SK-N-MC (cell line): ENCODE results near the gene KIAA0040.

ENCODE experiments used
- DNase-seq: peaks from one replicate; pipeline ENCODE4 v3.0.0-alpha.2; 2011; ENCODE audit warnings: low read depth, low spot score
- H3K27ac ChIP-seq: fragments of 200-600 bp; sonication (generic); 2 replicates; pipeline ENCODE4 v1.5.1; 2016; ENCODE audit warnings: mixed run types
- H3K36me3 ChIP-seq: fragments of 200-600 bp; sonication (generic); 2 replicates; pipeline ENCODE4 v1.6.1; 2017; ENCODE audit warnings: antibody characterized with exemption, low read length, mixed read lengths; ENCODE audit not compliant: insufficient read depth
- H3K4me3 ChIP-seq: fragments of 200-600 bp; sonication (generic); 2 replicates; pipeline ENCODE4 v1.5.1; 2016
- H3K9ac ChIP-seq: fragments of 200-600 bp; sonication (generic); 2 replicates; pipeline ENCODE4 v1.8.0; 2017; ENCODE audit warnings: mixed run types, mixed read lengths; ENCODE audit not compliant: insufficient read length
- H3K9me3 ChIP-seq: fragments of 200-600 bp; sonication (generic); 2 replicates; pipeline ENCODE4 v1.6.1; 2017; ENCODE audit warnings: low read depth, mild to moderate bottlenecking, antibody characterized with exemption, low read length, moderate library complexity, mixed read lengths
- EZH2 ChIP-seq: fragments of 200-600 bp; sonication (generic); IDR thresholded peaks from one replicate; pipeline ENCODE4 v1.6.1; 2017; ENCODE audit warnings: antibody characterized with exemption
- FOXP2 ChIP-seq: optimal IDR thresholded peaks from 2 replicates; pipeline ENCODE3; 2011; ENCODE audit warnings: mild to moderate bottlenecking, moderate library complexity; ENCODE audit not compliant: insufficient read depth; ENCODE audit errors: extremely low read length, control extremely low read depth
- POLR2AphosphoS5 ChIP-seq: IDR thresholded peaks from 2 replicates; pipeline ENCODE4 v1.6.1; 2012; ENCODE audit warnings: mild to moderate bottlenecking, low read depth, low read length, borderline replicate concordance

KIAA0040 gene

DNA sequence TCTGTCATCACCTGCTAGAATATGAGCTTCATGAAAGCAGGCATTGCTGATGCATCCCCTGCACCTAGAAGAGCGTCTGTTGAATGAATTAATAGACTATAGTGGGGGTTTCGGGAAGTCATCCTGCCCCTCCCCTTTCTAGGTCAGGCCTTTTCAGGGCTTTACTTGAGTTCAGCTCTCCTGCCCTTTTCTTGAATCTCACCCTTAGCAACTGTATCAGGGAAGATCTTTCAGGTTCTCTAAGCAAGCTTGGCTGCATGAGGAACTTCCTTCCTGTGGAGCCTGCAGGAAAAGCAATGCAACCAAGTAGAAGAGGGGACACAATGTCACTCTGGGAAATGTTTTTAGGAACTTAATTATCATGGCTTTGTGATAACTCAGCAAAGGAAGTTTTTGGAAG, 27.2 kb upstream of the KIAA0040 start:
- H3K4me3 ChIP-seq, result no peak overlapping the region
- no peak overlapping the region for H3K9ac ChIP-seq
- no peak for TF ChIP-seq POLR2AphosphoS5
- TF ChIP-seq EZH2, result no peak
- TF ChIP-seq FOXP2, result no peak
- H3K36me3 ChIP-seq, result no peaks in the 10 kb centered on the region
- no peaks in the 10 kb centered on the region for H3K9me3 ChIP-seq
- H3K27ac ChIP-seq, result no peak overlapping the region
- no peak for DNase-seq

DNA sequence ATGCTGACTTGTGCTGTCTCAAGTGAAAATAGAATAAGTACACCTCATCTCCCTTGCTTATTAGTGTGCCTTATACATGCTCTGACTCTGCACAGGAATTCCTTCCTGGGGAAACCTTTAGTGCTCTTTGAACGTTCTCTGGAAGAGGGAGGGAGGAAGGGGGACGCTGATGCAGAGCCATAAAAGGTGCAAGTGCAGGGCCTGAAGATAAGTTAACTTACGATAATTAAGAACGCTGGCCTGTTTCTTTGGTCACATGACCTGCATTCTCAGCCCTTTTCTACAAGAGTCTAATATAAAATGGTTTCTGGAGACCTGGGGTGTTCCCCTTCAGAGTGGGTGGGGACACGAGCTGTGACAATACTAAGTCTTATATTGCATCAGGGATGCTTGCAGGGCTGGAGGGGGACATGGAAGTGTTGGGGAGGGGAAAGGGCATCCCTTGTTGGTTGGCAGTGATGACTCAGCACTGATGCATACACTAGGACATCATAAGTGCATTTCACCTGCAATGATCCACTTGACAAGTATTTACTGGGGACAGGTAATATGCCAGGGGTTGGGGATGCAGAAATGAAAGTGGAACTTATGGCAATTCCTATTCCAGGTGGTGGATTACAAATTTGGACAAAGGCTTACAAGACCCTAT, 26.3 kb upstream of the KIAA0040 start:
- DNase-seq, result no peak
- Histone ChIP-seq H3K9ac (no peak overlapping the region), H3K9me3 (no peaks in the 10 kb centered on the region), H3K4me3 (no peak overlapping the region), H3K27ac (no peak overlapping the region), H3K36me3 (no peaks in the 10 kb centered on the region)
- TF ChIP-seq FOXP2, result no peak
- no peak for TF ChIP-seq POLR2AphosphoS5
- TF ChIP-seq EZH2, result no peak

DNA sequence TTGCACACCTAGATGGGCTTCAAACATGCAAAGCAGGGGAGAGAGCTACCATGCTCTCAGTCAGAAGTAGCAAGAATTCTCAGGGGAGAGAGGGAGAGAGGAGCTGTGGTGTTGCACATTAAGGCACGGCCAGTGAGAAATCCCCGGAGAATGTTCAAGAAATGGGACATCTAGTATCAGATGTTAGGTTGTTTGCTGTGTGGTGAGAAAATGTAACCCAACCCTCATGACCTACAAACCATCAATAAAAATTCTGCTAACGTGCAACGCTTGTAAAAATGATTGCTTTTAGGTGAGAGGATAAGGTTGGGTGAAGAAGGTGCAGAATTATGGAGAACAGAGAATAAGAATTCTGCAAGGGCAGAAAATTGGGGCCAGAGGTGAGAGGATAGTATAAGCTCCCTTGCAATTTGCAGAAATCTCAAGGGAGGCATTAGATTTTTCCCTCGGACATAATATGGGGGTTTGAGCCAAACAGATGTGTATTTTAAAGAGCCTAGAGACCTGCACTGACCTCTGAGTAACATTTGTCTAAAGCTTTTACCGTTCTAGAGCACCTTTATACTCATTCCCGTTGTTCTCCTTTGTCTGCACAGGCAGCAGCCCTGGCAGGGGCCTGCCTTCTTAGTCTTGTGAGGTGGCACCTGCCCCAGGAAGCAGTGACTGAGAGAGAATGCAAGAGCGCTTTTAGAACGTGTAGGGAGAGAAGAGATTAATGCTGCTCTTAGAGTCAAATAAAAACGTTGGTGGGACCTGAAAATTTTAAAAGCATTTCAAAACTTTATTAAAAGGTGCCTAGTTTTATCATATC, 25.4 kb upstream of the KIAA0040 start:
- no peak overlapping the region for H3K9ac ChIP-seq
- H3K36me3 ChIP-seq, result no peaks in the 10 kb centered on the region
- H3K27ac ChIP-seq, result no peak overlapping the region
- no peak for TF ChIP-seq EZH2
- no peak for TF ChIP-seq FOXP2
- H3K4me3 ChIP-seq, result no peak overlapping the region
- H3K9me3 ChIP-seq, result no peaks in the 10 kb centered on the region
- no peak for DNase-seq

DNA sequence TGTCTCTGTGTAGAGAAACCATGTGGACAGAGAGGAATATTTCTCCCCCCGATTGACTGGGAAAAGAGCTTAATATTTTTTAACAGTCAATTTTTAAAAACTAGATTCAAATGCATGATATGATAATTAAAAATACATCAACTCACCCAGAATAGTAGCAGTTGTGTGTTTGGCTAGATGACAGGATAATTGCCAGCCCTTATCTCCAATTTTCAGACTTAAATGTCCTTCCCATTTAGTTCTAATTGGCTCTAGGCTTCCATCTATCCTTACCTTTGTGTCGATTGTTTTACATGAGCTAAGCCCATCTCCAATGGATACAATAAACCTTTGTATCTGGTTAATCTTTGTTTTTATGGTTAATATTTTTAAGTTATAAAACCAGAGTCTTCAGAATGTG, 23.9 kb upstream of the KIAA0040 start:
- no peak overlapping the region for H3K27ac ChIP-seq
- TF ChIP-seq EZH2 (no peak), POLR2AphosphoS5 (no peak), FOXP2 (no peak)
- no peak overlapping the region for H3K4me3 ChIP-seq
- H3K9me3 ChIP-seq, result no peaks in the 10 kb centered on the region
- no peak overlapping the region for H3K9ac ChIP-seq
- DNase-seq, result no peak
- H3K36me3 ChIP-seq, result no peaks in the 10 kb centered on the region

DNA sequence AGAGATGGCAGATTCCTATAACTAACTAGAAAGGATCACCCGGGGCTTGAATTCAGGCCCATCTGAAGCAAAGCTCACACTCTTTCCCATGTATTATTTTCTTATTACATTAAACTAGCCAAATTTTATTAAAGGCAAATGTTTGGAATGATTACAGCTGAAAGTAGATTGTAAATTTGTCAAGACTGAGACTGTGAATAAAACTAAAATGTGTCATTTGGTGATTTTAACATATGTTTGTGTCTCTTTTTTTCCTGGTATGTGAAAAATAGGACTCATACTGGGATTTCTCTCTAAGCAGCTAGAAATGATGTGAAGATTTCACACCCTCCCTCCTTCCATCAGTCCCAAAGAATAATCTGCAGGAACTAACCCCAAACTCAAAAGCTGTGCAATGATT, 19.1 kb upstream of the KIAA0040 start:
- no peak overlapping the region for H3K4me3 ChIP-seq
- H3K36me3 ChIP-seq, result no peaks in the 10 kb centered on the region
- H3K9me3 ChIP-seq, result no peaks in the 10 kb centered on the region
- H3K27ac ChIP-seq, result peak overlapping the region; percentile 47; the same call in 1 of the 2 replicates
- H3K9ac ChIP-seq, result no peak overlapping the region
- no peak for DNase-seq
- TF ChIP-seq POLR2AphosphoS5 (no peak), FOXP2 (no peak), EZH2 (no peak)

DNA sequence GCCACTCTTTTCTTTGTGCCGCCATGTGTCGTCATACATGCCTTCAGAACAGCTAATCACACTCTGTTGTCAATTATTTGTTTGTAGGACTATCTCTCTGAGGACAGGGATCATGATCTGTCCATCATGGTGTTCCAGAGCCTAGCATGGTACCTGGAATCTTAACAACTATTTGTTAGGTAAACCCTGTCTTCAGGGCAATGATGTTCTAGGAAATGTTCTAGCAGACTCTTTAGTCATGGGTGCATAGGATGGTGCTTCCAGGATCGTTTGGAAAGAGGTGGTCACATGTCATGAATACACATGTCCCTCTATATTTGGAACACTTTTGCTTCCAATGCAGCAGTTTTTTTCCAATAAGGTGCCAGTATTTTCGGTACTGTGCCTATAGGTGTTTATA, 18.2 kb upstream of the KIAA0040 start:
- TF ChIP-seq FOXP2 (no peak), POLR2AphosphoS5 (no peak), EZH2 (no peak)

DNA sequence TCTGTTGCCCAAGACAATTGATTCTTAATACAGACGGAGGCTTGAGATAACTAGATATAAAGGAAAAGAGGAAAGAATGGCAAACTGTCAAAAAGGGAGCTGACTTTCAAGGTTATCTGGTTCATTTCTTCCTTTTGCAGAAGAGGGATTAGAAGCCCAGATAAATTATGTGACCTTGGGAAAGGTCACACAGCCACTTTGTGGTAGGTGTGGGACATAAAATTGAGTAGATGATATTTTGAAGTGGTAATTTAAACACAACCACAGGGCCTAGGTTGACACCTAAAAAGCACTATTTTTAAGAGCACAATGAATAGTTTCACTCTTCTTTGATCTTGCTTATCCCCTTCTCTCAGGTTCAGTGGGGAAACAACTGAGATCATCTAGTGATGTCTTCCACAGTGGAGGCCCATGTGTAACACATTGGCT, 16.9 kb upstream of the KIAA0040 start:
- no peak for DNase-seq
- H3K9me3 ChIP-seq, result no peaks in the 10 kb centered on the region
- peak overlapping the region; percentile 7 for H3K4me3 ChIP-seq
- TF ChIP-seq EZH2 (no peak), POLR2AphosphoS5 (no peak), FOXP2 (no peak)
- no peak overlapping the region for H3K9ac ChIP-seq
- peak overlapping the region; percentile 29; the same call in 1 of the 2 replicates for H3K27ac ChIP-seq
- no peaks in the 10 kb centered on the region for H3K36me3 ChIP-seq

More for the DNA sequence above, 18.2 kb upstream of the KIAA0040 start:
- Histone ChIP-seq H3K4me3 (no peak overlapping the region), H3K27ac (no peak overlapping the region), H3K9me3 (no peaks in the 10 kb centered on the region), H3K9ac (no peak overlapping the region), H3K36me3 (no peaks in the 10 kb centered on the region)
- DNase-seq, result no peak

DNA sequence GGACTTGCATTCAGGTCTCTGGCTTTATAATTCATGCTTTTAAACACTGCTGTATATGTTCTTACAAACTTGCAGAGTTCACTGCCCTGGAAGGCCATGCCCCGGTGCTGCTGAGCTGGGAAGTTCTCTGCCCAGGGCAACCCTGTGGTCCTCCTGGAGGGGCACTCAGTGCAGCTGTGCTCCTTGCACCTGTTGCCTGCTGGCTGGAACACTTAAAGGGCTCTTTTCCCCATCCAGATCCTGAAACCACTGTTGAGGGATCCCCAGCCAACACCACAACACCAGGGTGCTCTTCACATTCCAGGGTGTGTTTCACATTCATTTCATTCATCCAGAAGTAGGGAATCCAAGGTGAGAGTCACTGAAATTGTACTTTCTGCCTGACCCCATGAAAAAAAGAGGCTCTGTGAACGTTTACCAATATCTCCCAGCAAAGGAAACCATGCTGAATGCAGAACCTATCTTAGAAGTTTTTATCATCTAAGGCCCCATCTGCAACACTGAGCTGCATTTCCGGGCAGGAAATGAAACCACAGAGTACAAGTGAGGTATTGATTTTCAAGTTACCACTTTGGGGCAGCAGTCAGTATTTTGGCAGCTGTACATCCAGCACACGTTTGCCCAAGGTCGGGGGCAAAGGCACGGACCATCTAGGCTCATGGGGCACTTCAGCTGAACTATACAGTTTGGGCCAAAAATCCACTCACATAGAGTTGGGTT, 16.4 kb upstream of the KIAA0040 start:
- DNase-seq, result peak; percentile 28
- no peak overlapping the region for H3K9ac ChIP-seq
- H3K9me3 ChIP-seq, result no peaks in the 10 kb centered on the region
- H3K4me3 ChIP-seq, result peak overlapping the region; percentile 7
- H3K36me3 ChIP-seq, result no peaks in the 10 kb centered on the region
- TF ChIP-seq FOXP2 (no peak), EZH2 (no peak), POLR2AphosphoS5 (peak; percentile 41; the same call in 1 of the 2 replicates)
- peak overlapping the region; percentile 29; the same call in 1 of the 2 replicates for H3K27ac ChIP-seq
